ENCODE results near the gene DSE.

The DSE gene

GRCh38 chr6:116403205-116403604, 32.5 kb downstream of the DSE start:
- no peak overlapping the region for H3K27ac ChIP-seq
- POLR2A ChIA-PET (ENCODE audit: low non-redundant PET), result no interaction called here
- no peak for DNase-seq (ENCODE audit: low spot score)
- CTCF ChIA-PET, result no interaction called here
- no peak for TF ChIP-seq CTCF (conservative IDR thresholded peaks at IDR 0.05; ENCODE audit: low read depth)

DNA sequence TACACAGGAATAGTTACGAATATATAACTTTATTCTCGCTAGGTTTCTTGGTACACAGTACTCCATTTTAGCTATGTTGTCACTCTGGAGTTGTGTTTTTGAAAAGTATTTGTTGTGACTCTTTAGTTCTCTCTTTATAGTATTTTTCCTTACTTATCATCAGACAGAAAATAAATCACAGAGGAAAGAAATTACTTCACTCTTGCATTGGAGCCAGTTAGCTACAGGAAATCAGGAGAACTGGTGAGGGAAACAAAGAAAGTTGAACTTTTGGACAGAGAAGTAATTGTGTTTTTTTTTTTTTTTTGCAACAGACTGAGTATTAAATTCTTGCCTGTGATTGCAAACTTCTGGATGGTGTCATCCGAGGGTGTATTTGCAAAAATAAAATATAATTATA, 33.9 kb downstream of the DSE start:
- DNase-seq (ENCODE audit: low spot score), result no peak
- no peak overlapping the region for H3K27ac ChIP-seq
- ChIA-PET CTCF (interaction anchor here (0.8 kb wide), 1 partner anchor 256 kb away, joined by 4 read pairs; no protein-coding TSS in a partner anchor), POLR2A (ENCODE audit: low non-redundant PET) (no interaction called here)
- TF ChIP-seq CTCF (conservative IDR thresholded peaks at IDR 0.05; ENCODE audit: low read depth), result no peak

DNA sequence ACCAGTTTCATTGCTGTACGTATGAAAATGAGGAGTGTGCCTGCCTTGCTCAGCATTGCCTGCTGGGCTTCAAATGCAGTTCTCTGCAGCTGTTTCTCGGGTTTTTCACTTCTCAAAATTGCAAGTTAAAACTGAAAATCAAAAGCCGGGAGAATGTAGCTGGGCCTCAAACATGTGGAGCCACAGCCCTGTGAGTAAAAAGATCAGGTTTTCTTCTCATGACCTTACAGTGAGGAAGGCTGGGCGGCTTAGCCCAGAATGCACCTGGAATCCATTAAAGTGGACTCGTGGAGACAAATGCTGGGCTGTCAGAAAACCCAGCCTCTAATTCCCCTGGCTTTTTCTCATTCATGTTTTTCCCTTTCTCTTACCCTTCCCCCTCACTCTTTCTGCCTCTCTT, 34.4 kb downstream of the DSE start:
- TF ChIP-seq CTCF (conservative IDR thresholded peaks at IDR 0.05; ENCODE audit: low read depth), result no peak
- no peak for DNase-seq (ENCODE audit: low spot score)
- ChIA-PET POLR2A (ENCODE audit: low non-redundant PET) (no interaction called here), CTCF (interaction anchor here (0.8 kb wide), 1 partner anchor 255 kb away, joined by 4 read pairs; no protein-coding TSS in a partner anchor)
- no peak overlapping the region for H3K27ac ChIP-seq

- DNase-seq (ENCODE audit: low spot score), result no peak
- no peak for TF ChIP-seq CTCF (conservative IDR thresholded peaks at IDR 0.05; ENCODE audit: low read depth)
- no peak overlapping the region for H3K27ac ChIP-seq
- POLR2A ChIA-PET (ENCODE audit: low non-redundant PET), result no interaction called here
- CTCF ChIA-PET, result no interaction called here
Observed at GRCh38 chr6:116405652-116406356, 35.1 kb downstream of the DSE start.

GRCh38 chr6:116406678-116407345, 36.1 kb downstream of the DSE start:
- TF ChIP-seq CTCF (conservative IDR thresholded peaks at IDR 0.05; ENCODE audit: low read depth), result no peak
- H3K27ac ChIP-seq, result no peak overlapping the region
- ChIA-PET POLR2A (ENCODE audit: low non-redundant PET) (no interaction called here), CTCF (interaction anchor here (0.5 kb wide), 1 partner anchor 36 kb away, joined by 3 read pairs; no protein-coding TSS in a partner anchor)
- DNase-seq (ENCODE audit: low spot score), result no peak

DNA sequence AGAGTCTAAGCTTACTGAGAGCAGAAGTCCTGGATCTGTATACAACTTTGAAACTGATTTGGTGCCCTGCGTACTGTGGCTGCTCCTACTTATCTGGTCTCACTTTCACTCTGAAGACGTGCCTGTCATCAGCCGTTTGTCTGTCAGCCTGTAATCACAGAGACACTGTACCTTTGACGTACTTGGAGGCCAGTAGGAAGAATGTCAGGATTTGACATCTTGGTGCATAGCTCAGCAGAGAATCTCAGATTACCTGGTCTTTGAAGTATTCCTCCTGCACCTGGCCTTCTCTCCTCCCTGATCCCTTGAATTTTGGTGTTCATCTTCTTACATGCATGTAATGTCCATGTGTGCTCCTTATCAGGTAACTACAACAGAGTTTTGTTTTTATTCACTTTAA, 37.7 kb downstream of the DSE start:
- CTCF ChIA-PET, result no interaction called here
- POLR2A ChIA-PET (ENCODE audit: low non-redundant PET), result no interaction called here
- H3K27ac ChIP-seq, result no peak overlapping the region
- DNase-seq (ENCODE audit: low spot score), result no peak
- TF ChIP-seq CTCF (conservative IDR thresholded peaks at IDR 0.05; ENCODE audit: low read depth), result no peak

Data from RWPE1 (cell line).